ENCODE data around the gene TNNC1.

DNA sequence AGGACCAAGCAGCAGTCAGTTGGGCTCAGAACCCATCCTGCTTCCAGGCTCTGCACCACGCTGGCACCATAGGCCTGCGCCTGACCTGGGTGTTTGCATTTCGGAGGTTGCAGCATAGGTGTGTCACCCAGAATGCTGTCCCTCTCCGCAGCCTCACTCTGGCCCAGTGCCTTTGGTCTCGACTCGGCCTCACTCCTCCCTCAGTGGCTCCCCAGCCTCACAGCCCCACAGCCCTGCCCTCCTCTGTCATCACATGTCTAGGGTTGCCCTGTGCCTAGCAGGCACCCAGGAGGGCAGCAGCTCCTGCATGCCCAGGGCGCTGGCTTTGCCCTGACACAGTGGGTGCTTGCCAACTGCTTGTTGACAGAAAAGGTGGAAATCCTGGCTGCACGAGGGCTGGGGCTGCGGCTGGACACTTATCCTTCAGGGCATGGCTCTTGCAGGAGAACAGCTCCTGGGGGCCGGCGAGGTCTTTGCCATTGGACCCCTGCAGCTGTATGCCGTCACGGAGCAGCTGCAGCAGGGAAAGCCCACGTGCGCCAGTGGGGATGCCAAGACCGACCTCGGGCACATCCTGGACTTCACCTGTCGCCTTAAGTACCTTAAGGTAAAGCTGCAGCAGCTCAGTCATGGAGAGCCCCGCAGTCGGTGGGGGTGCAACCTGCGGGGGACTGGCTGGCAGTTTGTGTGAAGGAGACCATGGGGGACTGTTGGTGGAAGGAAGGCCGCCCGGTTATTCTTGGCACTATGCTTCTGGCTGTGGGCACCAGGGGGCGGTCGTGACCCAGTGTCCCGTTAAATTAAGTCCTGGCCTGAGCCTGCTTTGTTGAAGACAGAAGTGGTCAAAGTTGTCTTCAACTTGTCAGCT lies 17.8 kb upstream of the TNNC1 start:
- TF ChIP-seq TCF12 (IDR thresholded peaks at IDR 0.05; ENCODE audit: low read depth, low read length): no peak
- no peak for TF ChIP-seq MEF2A (IDR thresholded peaks at IDR 0.05; ENCODE audit: insufficient read depth, low read depth, low read length)
- no peak for TF ChIP-seq ZBED1 (IDR thresholded peaks at IDR 0.05; ENCODE audit: borderline replicate concordance)
- TF ChIP-seq, protein P1, sequence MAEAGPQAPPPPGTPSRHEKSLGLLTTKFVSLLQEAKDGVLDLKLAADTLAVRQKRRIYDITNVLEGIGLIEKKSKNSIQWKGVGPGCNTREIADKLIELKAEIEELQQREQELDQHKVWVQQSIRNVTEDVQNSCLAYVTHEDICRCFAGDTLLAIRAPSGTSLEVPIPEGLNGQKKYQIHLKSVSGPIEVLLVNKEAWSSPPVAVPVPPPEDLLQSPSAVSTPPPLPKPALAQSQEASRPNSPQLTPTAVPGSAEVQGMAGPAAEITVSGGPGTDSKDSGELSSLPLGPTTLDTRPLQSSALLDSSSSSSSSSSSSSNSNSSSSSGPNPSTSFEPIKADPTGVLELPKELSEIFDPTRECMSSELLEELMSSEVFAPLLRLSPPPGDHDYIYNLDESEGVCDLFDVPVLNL (IDR thresholded peaks at IDR 0.05; ENCODE audit: low read depth, low read length): no peak
- TF ChIP-seq YBX1 (IDR thresholded peaks at IDR 0.05): no peak
- 0 out of 2 replicates have a peak, but pooled peaks have one; percentile 12 for TF ChIP-seq POLR2A (IDR thresholded peaks at IDR 0.05; ENCODE audit: low read depth, low read length)
- peak; percentile 63 for TF ChIP-seq RAD21 (IDR thresholded peaks at IDR 0.05; ENCODE audit: insufficient read depth, low read depth, low read length)
- TF ChIP-seq TAF1 (IDR thresholded peaks at IDR 0.05; ENCODE audit: borderline replicate concordance, low read depth, low read length): no peak
- TF ChIP-seq, protein P2, sequence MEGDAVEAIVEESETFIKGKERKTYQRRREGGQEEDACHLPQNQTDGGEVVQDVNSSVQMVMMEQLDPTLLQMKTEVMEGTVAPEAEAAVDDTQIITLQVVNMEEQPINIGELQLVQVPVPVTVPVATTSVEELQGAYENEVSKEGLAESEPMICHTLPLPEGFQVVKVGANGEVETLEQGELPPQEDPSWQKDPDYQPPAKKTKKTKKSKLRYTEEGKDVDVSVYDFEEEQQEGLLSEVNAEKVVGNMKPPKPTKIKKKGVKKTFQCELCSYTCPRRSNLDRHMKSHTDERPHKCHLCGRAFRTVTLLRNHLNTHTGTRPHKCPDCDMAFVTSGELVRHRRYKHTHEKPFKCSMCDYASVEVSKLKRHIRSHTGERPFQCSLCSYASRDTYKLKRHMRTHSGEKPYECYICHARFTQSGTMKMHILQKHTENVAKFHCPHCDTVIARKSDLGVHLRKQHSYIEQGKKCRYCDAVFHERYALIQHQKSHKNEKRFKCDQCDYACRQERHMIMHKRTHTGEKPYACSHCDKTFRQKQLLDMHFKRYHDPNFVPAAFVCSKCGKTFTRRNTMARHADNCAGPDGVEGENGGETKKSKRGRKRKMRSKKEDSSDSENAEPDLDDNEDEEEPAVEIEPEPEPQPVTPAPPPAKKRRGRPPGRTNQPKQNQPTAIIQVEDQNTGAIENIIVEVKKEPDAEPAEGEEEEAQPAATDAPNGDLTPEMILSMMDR (IDR thresholded peaks at IDR 0.05 in 2 of 3, conservative IDR thresholded peaks at IDR 0.05 in 1 of 3; ENCODE audit: control insufficient read depth in 2 of 3, extremely low read depth in 1 of 3, insufficient read depth in 1 of 3, low read depth in 3 of 3, low read length in 3 of 3): peak; percentile 68 to 76 (median 72)
- TF ChIP-seq, protein P3, sequence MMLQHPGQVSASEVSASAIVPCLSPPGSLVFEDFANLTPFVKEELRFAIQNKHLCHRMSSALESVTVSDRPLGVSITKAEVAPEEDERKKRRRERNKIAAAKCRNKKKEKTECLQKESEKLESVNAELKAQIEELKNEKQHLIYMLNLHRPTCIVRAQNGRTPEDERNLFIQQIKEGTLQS (IDR thresholded peaks at IDR 0.05; ENCODE audit: borderline replicate concordance, extremely low read depth, low read depth, low read length): no peak
- TF ChIP-seq ZNF274 (IDR thresholded peaks at IDR 0.05; ENCODE audit: insufficient read depth, insufficient read length): no peak
- TF ChIP-seq SIX5 (IDR thresholded peaks at IDR 0.05; ENCODE audit: low read depth, low read length, severe bottlenecking): no peak
- TF ChIP-seq NRF1 (conservative IDR thresholded peaks at IDR 0.05; ENCODE audit: low read depth, low read length): no peak
- no peak for TF ChIP-seq HDGF (IDR thresholded peaks at IDR 0.05)
